Mesothelial cell of epicardium (in vitro differentiated cells): ENCODE results near the gene CXorf66. TPM values are rescaled to one million over a fixed set of nuclear protein-coding genes. Genes with fewer than 3 reads are reported as not detected.

ENCODE experiments used
- DNase-seq, 2 experiments: peaks; one replicate each; pipeline ENCODE4 v3.0.0; 2021; ENCODE audit warnings: low spot score in 2 of 2; ENCODE audit not compliant: unreplicated experiment in 2 of 2
- H3K27ac Mint-ChIP-seq: 2 replicates; pipeline ENCODE4 v1.8.0; 2021; ENCODE audit warnings: mixed read lengths
- H3K27me3 Mint-ChIP-seq: 2 replicates; pipeline ENCODE4 v1.8.0; 2021; ENCODE audit warnings: low read depth, mixed read lengths
- H3K36me3 Mint-ChIP-seq: 2 replicates; pipeline ENCODE4 v1.8.0; 2021; ENCODE audit warnings: mixed read lengths
- H3K4me1 Mint-ChIP-seq: 2 replicates; pipeline ENCODE4 v1.8.0; 2021; ENCODE audit warnings: mixed read lengths
- H3K4me3 Mint-ChIP-seq: 2 replicates; pipeline ENCODE4 v1.8.0; 2021; ENCODE audit warnings: mild to moderate bottlenecking, moderate library complexity, mixed read lengths
- H3K9me3 Mint-ChIP-seq: 2 replicates; pipeline ENCODE4 v1.8.0; 2021; ENCODE audit warnings: mixed read lengths
- CTCF ChIP-seq: fragments of 200-600 bp; sonication (generic); IDR thresholded peaks from one replicate; pipeline ENCODE4 v1.5.0; 2021; ENCODE audit warnings: antibody characterized with exemption; ENCODE audit not compliant: unreplicated experiment
- total RNA-seq: library from RNA; stranded (reverse); gene quantifications from 3 replicates; pipeline ENCODE4 v1.2.1, GENCODE V29; 2021

Gene CXorf66
- total RNA-seq, 1 donor from 2014 or later, result not detected

DNA sequence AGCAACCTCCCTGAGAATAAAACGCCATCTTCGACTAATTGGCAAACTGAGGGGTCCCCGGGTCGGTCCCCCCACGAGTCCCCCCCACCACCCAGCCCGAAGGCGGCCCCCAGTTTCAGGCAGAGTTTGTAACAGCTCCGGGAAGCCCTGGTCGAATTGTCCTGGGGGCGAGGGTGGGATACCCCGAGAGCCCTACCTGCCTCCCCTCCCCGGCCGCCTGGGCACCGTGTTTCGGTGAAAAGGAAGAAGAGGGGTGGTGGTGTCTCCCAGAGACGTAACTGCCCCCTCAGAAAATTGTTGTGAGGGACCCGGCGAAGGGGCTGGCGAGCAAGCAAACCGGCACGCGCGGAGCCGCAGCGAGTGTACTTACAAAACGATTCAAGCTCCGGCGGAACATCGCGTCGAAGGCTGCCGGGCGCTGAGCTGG is 33.7 kb downstream of the CXorf66 start:
- Mint-ChIP-seq H3K4me3 (peak overlapping the region; percentile 74), H3K4me1 (peaks cover 23% of the 10 kb centered on the region), H3K9me3 (no peaks in the 10 kb centered on the region), H3K36me3 (no peaks in the 10 kb centered on the region), H3K27me3 (no peaks in the 10 kb centered on the region), H3K27ac (peak overlapping the region; percentile 50)
- no peak for TF ChIP-seq CTCF
- DNase-seq, result peak in 1 of 2 experiments; percentile 39

- Mint-ChIP-seq H3K36me3 (no peaks in the 10 kb centered on the region), H3K27me3 (no peaks in the 10 kb centered on the region), H3K9me3 (no peaks in the 10 kb centered on the region), H3K27ac (peak overlapping the region; percentile 50), H3K4me1 (peaks cover 23% of the 10 kb centered on the region), H3K4me3 (peak overlapping the region; percentile 74)
- no peak for DNase-seq
- TF ChIP-seq CTCF, result no peak
These were observed 34.2 kb downstream of the CXorf66 start for GRCh38 chrX:139930916-139931645.

DNA sequence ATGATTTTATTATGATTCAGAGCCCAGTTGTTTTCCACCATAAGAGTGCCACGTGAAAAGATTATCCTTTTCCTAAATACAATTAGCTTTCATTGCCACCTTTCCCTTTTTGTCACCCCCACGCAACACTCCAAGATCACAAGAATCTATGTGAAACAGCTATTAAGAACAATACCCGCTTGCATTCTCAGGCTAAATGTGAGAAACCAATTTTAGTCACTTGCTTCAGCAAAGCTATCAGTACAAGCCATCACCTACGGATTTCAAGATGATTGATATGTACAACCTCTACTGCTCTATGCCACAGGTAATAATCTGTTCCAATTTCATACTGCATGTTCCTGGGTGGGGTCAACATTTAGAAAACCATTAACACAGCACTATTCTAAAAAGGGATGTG is 34.9 kb downstream of the CXorf66 start:
- Mint-ChIP-seq H3K27me3 (no peaks in the 10 kb centered on the region), H3K9me3 (peaks cover 6% of the 10 kb centered on the region), H3K4me3 (peak overlapping the region; percentile 74), H3K4me1 (peaks cover 23% of the 10 kb centered on the region), H3K27ac (no peak overlapping the region), H3K36me3 (no peaks in the 10 kb centered on the region)
- TF ChIP-seq CTCF, result no peak
- no peak for DNase-seq

DNA sequence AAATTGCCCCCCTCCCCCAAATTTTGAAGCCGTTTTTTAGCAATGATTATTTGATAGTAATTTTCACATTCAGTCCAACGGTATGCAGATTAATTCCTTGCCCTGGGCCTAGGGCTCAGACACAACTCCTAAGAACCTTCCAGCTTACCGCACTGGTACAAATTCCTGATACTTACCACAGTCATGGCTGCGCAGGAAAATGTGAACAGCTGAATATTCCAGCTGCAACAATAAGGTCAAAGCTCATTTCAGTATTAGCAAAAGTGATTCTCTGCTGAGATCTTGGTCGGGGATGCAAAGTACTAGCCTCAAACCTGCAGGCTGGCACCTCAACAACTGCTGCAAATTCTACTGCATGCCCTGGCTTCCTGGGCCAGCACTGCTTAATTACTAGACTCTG is 35.4 kb downstream of the CXorf66 start:
- no peak overlapping the region for H3K4me3 Mint-ChIP-seq
- TF ChIP-seq CTCF, result no peak
- no peak for DNase-seq
- no peaks in the 10 kb centered on the region for H3K36me3 Mint-ChIP-seq
- H3K4me1 Mint-ChIP-seq, result peaks cover 23% of the 10 kb centered on the region
- peaks cover 8% of the 10 kb centered on the region for H3K9me3 Mint-ChIP-seq
- H3K27me3 Mint-ChIP-seq, result no peaks in the 10 kb centered on the region
- H3K27ac Mint-ChIP-seq, result no peak overlapping the region

- peaks cover 3% of the 10 kb centered on the region for H3K36me3 Mint-ChIP-seq
- H3K27ac Mint-ChIP-seq, result no peak overlapping the region
- no peak for DNase-seq
- peaks cover 5% of the 10 kb centered on the region for H3K4me1 Mint-ChIP-seq
- no peaks in the 10 kb centered on the region for H3K27me3 Mint-ChIP-seq
- H3K9me3 Mint-ChIP-seq, result peaks cover 26% of the 10 kb centered on the region
- H3K4me3 Mint-ChIP-seq, result no peak overlapping the region
- TF ChIP-seq CTCF, result no peak
These were observed 40.6 kb downstream of the CXorf66 start for GRCh38 chrX:139924696-139925095.
